ENCODE results near the gene FHAD1. TPM values are rescaled to one million over a fixed set of nuclear protein-coding genes. Genes with fewer than 3 reads are reported as not detected.

FHAD1 gene
- total RNA-seq, 1 experiment from 2014 or later: 3.5 TPM

GRCh38 chr1:15405106-15405850, 158.3 kb downstream of the FHAD1 start:
- ChIA-PET RAD21 (ENCODE audit: low non-redundant PET in 1 of 2, low total read pairs in 2 of 2, uncharacterized antibody in 2 of 2, unreplicated experiment in 2 of 2) (no interaction called here), CTCF (no interaction called here), POLR2A (no interaction called here)
- DNase-seq (ENCODE audit: low read depth, low spot score) (no peak), ATAC-seq (no peak)
- intact Hi-C loops (cut with micrococcal nuclease): no loop called here
- H2AFZ ChIP-seq (ENCODE audit: low read depth, low read length, poor library complexity, severe bottlenecking): no peak overlapping the region
- no peaks in the 10 kb centered on the region for H4K20me1 ChIP-seq (ENCODE audit: insufficient read depth)
- TF ChIP-seq YY1 (IDR thresholded peaks at IDR 0.05; ENCODE audit: extremely low read depth, insufficient replicate concordance, low read depth, low read length) (no peak), JUND (IDR thresholded peaks at IDR 0.05) (no peak), REST (IDR thresholded peaks at IDR 0.05; ENCODE audit: low read depth) (no peak), ELF1 (IDR thresholded peaks at IDR 0.05; ENCODE audit: borderline replicate concordance, low read depth) (no peak), EZH2 (IDR thresholded peaks at IDR 0.05) (no peak), POLR2A (IDR thresholded peaks at IDR 0.05; ENCODE audit: borderline replicate concordance, extremely low read depth, insufficient read depth, insufficient read length) (no peak), EGR1 (IDR thresholded peaks at IDR 0.05; ENCODE audit: low read depth) (no peak), CTCF (IDR thresholded peaks at IDR 0.05 in 2 of 3, conservative IDR thresholded peaks at IDR 0.05 in 1 of 3; ENCODE audit: borderline replicate concordance in 1 of 3, insufficient read depth in 1 of 3, low read depth in 2 of 3, low read length in 2 of 3) (no peak), FOSL1 (IDR thresholded peaks at IDR 0.05; ENCODE audit: low read depth) (no peak), POLR2AphosphoS5 (IDR thresholded peaks at IDR 0.05; ENCODE audit: low read depth, low read length) (no peak), SP1 (IDR thresholded peaks at IDR 0.05; ENCODE audit: low read depth) (no peak)
- H3K4me1 ChIP-seq (ENCODE audit: control insufficient read depth in 1 of 2, insufficient read depth in 2 of 2, low read length in 2 of 2): peaks cover 3 to 15% of the 10 kb centered on the region in 2 experiments; a peak in 3 of 4 replicates
- H3K9me3 ChIP-seq (ENCODE audit: control insufficient read depth in 1 of 2, insufficient read depth in 1 of 2, low read depth in 1 of 2, low read length in 2 of 2): no peaks in the 10 kb centered on the region
- no peaks in the 10 kb centered on the region for H3K9me2 ChIP-seq (ENCODE audit: insufficient read depth)
- no peaks in the 10 kb centered on the region for H3K36me3 ChIP-seq (ENCODE audit: control insufficient read depth in 1 of 2, insufficient read depth in 2 of 2, low read length in 2 of 2)
- H3K79me2 ChIP-seq (ENCODE audit: insufficient read depth, low read length): peaks cover 6% of the 10 kb centered on the region
- H3K4me3 ChIP-seq (replicated peaks in 1 of 2; ENCODE audit: low read depth in 1 of 2, low read length in 2 of 2): no peak overlapping the region
- no peak overlapping the region for H3K27ac ChIP-seq (ENCODE audit: low read depth, low read length)
- no peak overlapping the region for H3K4me2 ChIP-seq (ENCODE audit: low read length)
- BruUV-seq (replicated peaks): no TSS peak
- no peaks in the 10 kb centered on the region for H3K27me3 ChIP-seq (ENCODE audit: insufficient read depth, low read length)
- H3K9ac ChIP-seq (ENCODE audit: low read length): no peak overlapping the region

Measured in HCT116 (cell line).